ENCODE measurements around the gene FOXP3.

DNA sequence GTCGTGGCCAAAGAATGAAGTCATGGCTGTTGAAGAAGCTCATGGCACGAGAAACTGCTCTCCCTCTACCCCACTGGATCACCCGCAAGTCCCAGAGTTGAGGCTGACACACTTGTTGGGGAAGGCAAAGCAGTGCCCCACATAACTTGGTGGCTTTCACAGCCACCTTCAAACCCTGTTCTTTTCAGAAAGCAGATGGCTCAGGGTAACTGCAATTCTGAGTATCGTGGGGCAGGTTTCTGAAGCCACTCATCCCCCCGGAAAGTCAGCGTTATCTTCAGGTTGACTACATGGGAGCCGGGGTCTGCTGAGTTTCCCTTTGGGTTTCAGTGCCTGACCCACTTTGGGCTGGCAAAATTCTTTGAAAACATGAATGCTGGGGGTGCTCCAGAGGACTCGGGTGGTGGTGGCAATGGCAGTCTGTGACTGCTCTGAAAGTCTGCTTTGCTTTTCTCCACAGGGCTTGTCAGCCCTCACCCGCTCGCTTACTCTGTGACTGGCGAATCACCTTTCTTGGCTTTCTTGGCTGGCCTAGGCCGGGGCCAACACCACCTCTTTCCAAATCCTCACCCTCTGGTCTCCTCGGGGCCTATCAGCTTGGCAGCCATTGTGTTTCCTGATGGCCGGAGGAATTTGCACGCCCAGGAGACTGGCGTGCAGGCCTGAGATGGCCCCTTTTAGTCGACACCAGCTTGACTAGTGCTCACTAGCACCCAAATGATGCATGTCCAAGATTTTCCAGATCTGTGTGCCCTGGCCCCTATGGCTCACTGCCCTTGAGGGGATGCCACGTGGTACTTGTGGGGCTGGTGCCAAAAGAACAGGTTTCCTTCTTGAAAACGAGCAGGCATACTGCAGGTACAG is 12.4 kb upstream of the FOXP3 start:
- no peak for TF ChIP-seq CTCF (IDR thresholded peaks at IDR 0.05; ENCODE audit: borderline replicate concordance, extremely low read depth, low read length, poor library complexity, severe bottlenecking)
- TF ChIP-seq EZH2 (IDR thresholded peaks at IDR 0.05; ENCODE audit: borderline replicate concordance, low read depth, low read length, severe bottlenecking): no peak
